Chondrocyte (in vitro differentiated cells): ENCODE data around the gene ACVR1B. TPM values are rescaled to one million over a fixed set of nuclear protein-coding genes. Genes with fewer than 3 reads are reported as not detected.

Experiments
- DNase-seq: peaks from one replicate; pipeline ENCODE4 v3.0.0; 2021; ENCODE audit warnings: mixed read lengths, low spot score
- H3K27ac Mint-ChIP-seq: one replicate; pipeline ENCODE4 v1.8.0; 2021; ENCODE audit warnings: mild to moderate bottlenecking, moderate library complexity, mixed read lengths; ENCODE audit not compliant: unreplicated experiment
- H3K27me3 Mint-ChIP-seq: 2 replicates; pipeline ENCODE4 v1.8.0; 2021; ENCODE audit warnings: low read depth, mixed read lengths
- H3K36me3 Mint-ChIP-seq: 2 replicates; pipeline ENCODE4 v1.8.0; 2021; ENCODE audit warnings: low read depth, mixed read lengths
- H3K4me1 Mint-ChIP-seq: 2 replicates; pipeline ENCODE4 v1.8.0; 2021; ENCODE audit warnings: low read depth, mild to moderate bottlenecking, mixed read lengths
- H3K4me3 Mint-ChIP-seq: one replicate; pipeline ENCODE4 v1.8.0; 2021; ENCODE audit warnings: mild to moderate bottlenecking, moderate library complexity, mixed read lengths; ENCODE audit not compliant: unreplicated experiment
- H3K9me3 Mint-ChIP-seq: 2 replicates; pipeline ENCODE4 v1.8.0; 2021; ENCODE audit warnings: low read depth, mixed read lengths
- CTCF ChIP-seq: fragments of 200-600 bp; sonication (generic); IDR thresholded peaks from 2 replicates; pipeline ENCODE4 v1.5.0; 2021; ENCODE audit warnings: antibody characterized with exemption, mild to moderate bottlenecking, moderate library complexity
- total RNA-seq: library from RNA; stranded (reverse); gene quantifications from 3 replicates; pipeline ENCODE4 v1.2.1, GENCODE V29; 2021

ACVR1B gene
- total RNA-seq, 1 donor from 2014 or later = 10.6 TPM

GRCh38 chr12:52013626-52014310 lies 62.3 kb downstream of the ACVR1B start:
- H3K4me3 Mint-ChIP-seq = no peak overlapping the region
- no peaks in the 10 kb centered on the region for H3K9me3 Mint-ChIP-seq
- no peak overlapping the region for H3K27ac Mint-ChIP-seq
- peaks cover 21% of the 10 kb centered on the region for H3K4me1 Mint-ChIP-seq
- H3K36me3 Mint-ChIP-seq = no peaks in the 10 kb centered on the region
- TF ChIP-seq CTCF = no peak
- no peaks in the 10 kb centered on the region for H3K27me3 Mint-ChIP-seq
- DNase-seq = no peak

GRCh38 chr12:52014567-52015530 lies 63.4 kb downstream of the ACVR1B start:
- TF ChIP-seq CTCF = no peak
- DNase-seq = no peak
- peaks cover 16% of the 10 kb centered on the region for H3K4me1 Mint-ChIP-seq
- no peaks in the 10 kb centered on the region for H3K9me3 Mint-ChIP-seq
- H3K4me3 Mint-ChIP-seq = no peak overlapping the region
- H3K27me3 Mint-ChIP-seq = no peaks in the 10 kb centered on the region
- no peaks in the 10 kb centered on the region for H3K36me3 Mint-ChIP-seq
- H3K27ac Mint-ChIP-seq = no peak overlapping the region

GRCh38 chr12:52015532-52016041 lies 64.1 kb downstream of the ACVR1B start:
- H3K4me3 Mint-ChIP-seq = no peak overlapping the region
- H3K36me3 Mint-ChIP-seq = no peaks in the 10 kb centered on the region
- no peak for TF ChIP-seq CTCF
- no peaks in the 10 kb centered on the region for H3K9me3 Mint-ChIP-seq
- H3K4me1 Mint-ChIP-seq = peaks cover 15% of the 10 kb centered on the region
- DNase-seq = no peak
- no peaks in the 10 kb centered on the region for H3K27me3 Mint-ChIP-seq
- H3K27ac Mint-ChIP-seq = no peak overlapping the region

- DNase-seq = no peak
- no peak overlapping the region for H3K27ac Mint-ChIP-seq
These were observed 67.1 kb downstream of the ACVR1B start for GRCh38 chr12:52018433-52019112.

More at GRCh38 chr12:52018433-52019112, 67.1 kb downstream of the ACVR1B start:
- Mint-ChIP-seq H3K4me1 (peaks cover 10% of the 10 kb centered on the region), H3K36me3 (no peaks in the 10 kb centered on the region), H3K9me3 (no peaks in the 10 kb centered on the region), H3K4me3 (no peak overlapping the region), H3K27me3 (no peaks in the 10 kb centered on the region)
- TF ChIP-seq CTCF = no peak
